Measurements from ENCODE around the gene UTP14C.

Gene UTP14C

GRCh38 chr13:52010890-52011631, 13.4 kb upstream of the UTP14C start, which contains the start of gene ATP7B:
ATP7B (minus strand) TSS chr13:52011450; CDS start chr13:52011337, 113 bp downstream.
- TF ChIP-seq CTCF (IDR thresholded peaks at IDR 0.05; ENCODE audit: borderline replicate concordance, control extremely low read depth, extremely low read depth, insufficient read depth, missing control alignments) = no peak
- DNase-seq (ENCODE audit: low spot score) = peak; percentile 57
- in situ Hi-C loops (cut with MboI; ENCODE audit: low sequenced_read_pairs, unreplicated experiment) = no loop called here

- peak; percentile 98 for DNase-seq (ENCODE audit: low spot score)
- in situ Hi-C loops (cut with MboI; ENCODE audit: low sequenced_read_pairs, unreplicated experiment) = no loop called here
These were observed 12.6 kb upstream of the UTP14C start, which contains the start of gene ALG11 for GRCh38 chr13:52011632-52012511. ALG11 (plus strand) TSS chr13:52012398; CDS start chr13:52012419, 21 bp downstream.

GRCh38 chr13:52012512-52012836, 12.0 kb upstream of the UTP14C start:
- no peak for DNase-seq (ENCODE audit: low spot score)
- no peak for TF ChIP-seq CTCF (IDR thresholded peaks at IDR 0.05; ENCODE audit: borderline replicate concordance, control extremely low read depth, extremely low read depth, insufficient read depth, missing control alignments)
- in situ Hi-C loops (cut with MboI; ENCODE audit: low sequenced_read_pairs, unreplicated experiment) = no loop called here

More at GRCh38 chr13:52011632-52012511, 12.6 kb upstream of the UTP14C start, which contains the start of gene ALG11:
- no peak for TF ChIP-seq CTCF (IDR thresholded peaks at IDR 0.05; ENCODE audit: borderline replicate concordance, control extremely low read depth, extremely low read depth, insufficient read depth, missing control alignments)

- in situ Hi-C loops (cut with MboI; ENCODE audit: low sequenced_read_pairs, unreplicated experiment) = no loop called here
These were observed 8.2 kb upstream of the UTP14C start for GRCh38 chr13:52016296-52016695.

GRCh38 chr13:52020191-52020590, 4.3 kb upstream of the UTP14C start:
- no peak for TF ChIP-seq CTCF (IDR thresholded peaks at IDR 0.05; ENCODE audit: borderline replicate concordance, control extremely low read depth, extremely low read depth, insufficient read depth, missing control alignments)
- in situ Hi-C loops (cut with MboI; ENCODE audit: low sequenced_read_pairs, unreplicated experiment) = no loop called here
- no peak for DNase-seq (ENCODE audit: low spot score)

More at GRCh38 chr13:52016296-52016695, 8.2 kb upstream of the UTP14C start:
- TF ChIP-seq CTCF (IDR thresholded peaks at IDR 0.05; ENCODE audit: borderline replicate concordance, control extremely low read depth, extremely low read depth, insufficient read depth, missing control alignments) = no peak
- DNase-seq (ENCODE audit: low spot score) = no peak

- no peak for DNase-seq (ENCODE audit: low spot score)
- TF ChIP-seq CTCF (IDR thresholded peaks at IDR 0.05; ENCODE audit: borderline replicate concordance, control extremely low read depth, extremely low read depth, insufficient read depth, missing control alignments) = no peak
- in situ Hi-C loops (cut with MboI; ENCODE audit: low sequenced_read_pairs, unreplicated experiment) = no loop called here
These were observed 2.1 kb upstream of the UTP14C start for GRCh38 chr13:52022356-52022755.
